Ascending aorta (tissue), 2 donors: ENCODE results near the gene ACTG1. TPM values are rescaled to one million over a fixed set of nuclear protein-coding genes. Genes with fewer than 3 reads are reported as not detected.

Experiments
- DNase-seq, 2 donors: peaks; one replicate each; pipeline ENCODE4 v3.0.0-alpha.2; 2019; ENCODE audit warnings: low spot score in 2 of 2
- H3K27ac ChIP-seq, 2 donors: fragments of 200-600 bp; sonication (generic); one replicate each; pipeline ENCODE4 v1.5.1; 2016 to 2017; ENCODE audit warnings: mild to moderate bottlenecking in 1 of 2
- H3K27me3 ChIP-seq: fragments of 200-600 bp; sonication (generic); one replicate; pipeline ENCODE4 v1.5.1; 2017
- H3K36me3 ChIP-seq, 2 donors: fragments of 200-600 bp; sonication (generic); one replicate each; pipeline ENCODE4 v1.5.1; 2016
- H3K4me1 ChIP-seq, 2 donors: fragments of 200-600 bp; sonication (generic); one replicate each; pipeline ENCODE4 v1.5.1; 2016 to 2017; ENCODE audit warnings: mild to moderate bottlenecking in 1 of 2
- H3K4me3 ChIP-seq, 2 donors: fragments of 200-600 bp; sonication (generic); one replicate each; pipeline ENCODE4 v1.5.1; 2016 to 2017; ENCODE audit warnings: mild to moderate bottlenecking in 1 of 2
- H3K9me3 ChIP-seq, 2 donors: fragments of 200-600 bp; sonication (generic); one replicate each; pipeline ENCODE4 v1.5.1; 2016
- CTCF ChIP-seq, 3 experiments: fragments of 200-600 bp in 2 of 3; fragments of 450-650 bp in 1 of 3; sonication (generic) in 2 of 3; IDR thresholded peaks; one replicate each; pipeline ENCODE4 v1.5.1; 2016 to 2019; ENCODE audit warnings: antibody characterized with exemption in 3 of 3, mild to moderate bottlenecking in 1 of 3, moderate library complexity in 1 of 3
- intact Hi-C: fragments of 100-400 bp; cut with DNase I; formaldehyde crosslinking; loops from one replicate; pipeline ENCODE4 v1.15.1; 2023
- total RNA-seq: library from RNA; depleted of rRNA; stranded (reverse); fragments of >200 nt; gene quantifications from one replicate; pipeline ENCODE4 v1.1.0, GENCODE V29; 2016

ACTG1 gene
- total RNA-seq, 1 donor from 2014 or later = 6,075 TPM

GRCh38 chr17:81460856-81461460 lies 51.6 kb downstream of the ACTG1 start:
- H3K4me3 ChIP-seq = no peak overlapping the region
- no peaks in the 10 kb centered on the region for H3K9me3 ChIP-seq
- H3K27me3 ChIP-seq = no peaks in the 10 kb centered on the region
- H3K36me3 ChIP-seq = peaks cover 48 to 70% of the 10 kb centered on the region in 2 donors
- H3K27ac ChIP-seq = no peak overlapping the region
- no peaks in the 10 kb centered on the region for H3K4me1 ChIP-seq
- no peak for DNase-seq
- no peak for TF ChIP-seq CTCF (IDR thresholded peaks at IDR 0.05)
- intact Hi-C loops = no loop called here

Other genes with a start within 250 kb of the ACTG1 start
- 261 TPM for gene SLC38A10, start 217.5 kb downstream of the ACTG1 start, total RNA-seq
- gene BAHCC1, start 117.3 kb downstream of the ACTG1 start, total RNA-seq = 29.1 TPM
- gene FSCN2, start 15.6 kb upstream of the ACTG1 start, total RNA-seq = not detected
- 75.6 TPM for gene FAAP100, start 39.6 kb upstream of the ACTG1 start, total RNA-seq
- gene NPLOC4, start 124.3 kb upstream of the ACTG1 start, total RNA-seq = 128 TPM
- gene TSPAN10, start 124.4 kb upstream of the ACTG1 start, total RNA-seq = not detected
- gene PDE6G, start 143.7 kb upstream of the ACTG1 start, total RNA-seq = not detected
- 96.1 TPM for gene OXLD1, start 153.8 kb upstream of the ACTG1 start, total RNA-seq
- gene CCDC137, start 153.9 kb upstream of the ACTG1 start, total RNA-seq = 15.8 TPM
- gene ARL16, start 171.0 kb upstream of the ACTG1 start, total RNA-seq = 21.0 TPM
- gene HGS, start 171.2 kb upstream of the ACTG1 start, total RNA-seq = 211 TPM
- gene MRPL12, start 190.6 kb upstream of the ACTG1 start, total RNA-seq = 21.8 TPM
- 0.53 TPM for gene SLC25A10, start 199.5 kb upstream of the ACTG1 start, total RNA-seq